HEK293 (cell line): ENCODE results near the gene CALCOCO1.
A peak's percentile ranks its signal among the peaks of the same experiment; 100 is the strongest.

Experiments used
- GLIS2 ChIP-seq: fragments of 450-650 bp; formaldehyde crosslinking; IDR thresholded peaks from 2 replicates; pipeline ENCODE4 v1.5.1; 2016; ENCODE audit warnings: missing biosample characterization, missing genetic modification characterization
- RBAK ChIP-seq: fragments of 450-650 bp; formaldehyde crosslinking; IDR thresholded peaks from 2 replicates; pipeline ENCODE4 v1.5.1; 2016; ENCODE audit warnings: missing biosample characterization, missing genetic modification characterization
- SCRT1 ChIP-seq: fragments of 450-650 bp; formaldehyde crosslinking; IDR thresholded peaks from 2 replicates; pipeline ENCODE4 v1.5.1; 2016; ENCODE audit warnings: missing biosample characterization, missing genetic modification characterization, borderline replicate concordance
- ZBTB8A ChIP-seq: fragments of 450-650 bp; formaldehyde crosslinking; IDR thresholded peaks from 2 replicates; pipeline ENCODE4 v1.5.1; 2016; ENCODE audit warnings: missing biosample characterization, missing genetic modification characterization
- ZFP41 ChIP-seq: fragments of 450-650 bp; formaldehyde crosslinking; IDR thresholded peaks from 2 replicates; pipeline ENCODE4 v1.5.1; 2016; ENCODE audit warnings: missing biosample characterization, missing genetic modification characterization, borderline replicate concordance
- ZNF121 ChIP-seq: fragments of 450-650 bp; formaldehyde crosslinking; IDR thresholded peaks from 2 replicates; pipeline ENCODE4 v1.5.1; 2016; ENCODE audit warnings: missing biosample characterization, missing genetic modification characterization
- ZNF132 ChIP-seq: fragments of 450-650 bp; formaldehyde crosslinking; IDR thresholded peaks from 2 replicates; pipeline ENCODE4 v1.5.1; 2017; ENCODE audit warnings: missing biosample characterization, missing genetic modification characterization, borderline replicate concordance
- ZNF133 ChIP-seq: fragments of 450-650 bp; formaldehyde crosslinking; IDR thresholded peaks from 2 replicates; pipeline ENCODE4 v1.5.1; 2016; ENCODE audit warnings: missing biosample characterization, missing genetic modification characterization
- ZNF138 ChIP-seq: fragments of 450-650 bp; formaldehyde crosslinking; IDR thresholded peaks from 2 replicates; pipeline ENCODE4 v1.5.1; 2016; ENCODE audit warnings: missing biosample characterization, missing genetic modification characterization, borderline replicate concordance
- ZNF175 ChIP-seq: fragments of 450-650 bp; formaldehyde crosslinking; IDR thresholded peaks from 2 replicates; pipeline ENCODE4 v1.5.1; 2016; ENCODE audit warnings: missing biosample characterization, missing genetic modification characterization
- ZNF23 ChIP-seq: fragments of 450-650 bp; formaldehyde crosslinking; IDR thresholded peaks from 2 replicates; pipeline ENCODE4 v1.5.1; 2016; ENCODE audit warnings: missing biosample characterization, missing genetic modification characterization, borderline replicate concordance
- ZNF354C ChIP-seq: fragments of 450-650 bp; formaldehyde crosslinking; IDR thresholded peaks from 2 replicates; pipeline ENCODE4 v1.5.1; 2016; ENCODE audit warnings: missing biosample characterization, missing genetic modification characterization, low read depth, borderline replicate concordance
- ZNF549 ChIP-seq: fragments of 450-650 bp; IDR thresholded peaks from 2 replicates; pipeline ENCODE4 v1.5.1; 2018; ENCODE audit warnings: missing biosample characterization, missing genetic modification characterization, mild to moderate bottlenecking, inconsistent platforms, moderate library complexity
- ZNF555 ChIP-seq: fragments of 450-650 bp; formaldehyde crosslinking; conservative IDR thresholded peaks from 2 replicates; pipeline ENCODE4 v1.5.1; 2017; ENCODE audit warnings: missing biosample characterization, mild to moderate bottlenecking, missing genetic modification characterization, inconsistent platforms
- ZNF558 ChIP-seq: fragments of 450-650 bp; formaldehyde crosslinking; IDR thresholded peaks from 2 replicates; pipeline ENCODE4 v1.5.1; 2016; ENCODE audit warnings: missing biosample characterization, missing genetic modification characterization
- ZNF596 ChIP-seq: fragments of 450-650 bp; IDR thresholded peaks from 2 replicates; pipeline ENCODE4 v1.5.0; 2018; ENCODE audit warnings: missing biosample characterization, mild to moderate bottlenecking, missing genetic modification characterization, moderate library complexity
- ZNF747 ChIP-seq: fragments of 450-650 bp; formaldehyde crosslinking; IDR thresholded peaks from 2 replicates; pipeline ENCODE4 v1.5.1; 2016; ENCODE audit warnings: missing biosample characterization, missing genetic modification characterization
- ZNF830 ChIP-seq: fragments of 450-650 bp; IDR thresholded peaks from 2 replicates; pipeline ENCODE4 v1.5.0; 2018; ENCODE audit warnings: missing biosample characterization, missing genetic modification characterization, low read depth, mild to moderate bottlenecking, moderate library complexity
- ZSCAN30 ChIP-seq: fragments of 450-650 bp; IDR thresholded peaks from 2 replicates; pipeline ENCODE4 v1.5.1; 2018; ENCODE audit warnings: missing biosample characterization, mild to moderate bottlenecking, missing genetic modification characterization, moderate library complexity
- ZXDB ChIP-seq: fragments of 450-650 bp; formaldehyde crosslinking; IDR thresholded peaks from 2 replicates; pipeline ENCODE4 v1.5.1; 2016; ENCODE audit warnings: missing biosample characterization, missing genetic modification characterization
- TF ChIP-seq, protein P1 (sequence below): fragments of 450-650 bp; formaldehyde crosslinking; IDR thresholded peaks from 2 replicates; pipeline ENCODE4 v1.5.1; 2016; ENCODE audit warnings: missing biosample characterization, missing genetic modification characterization
- TF ChIP-seq, protein P2 (sequence below): fragments of 450-650 bp; formaldehyde crosslinking; IDR thresholded peaks from 2 replicates; pipeline ENCODE4 v1.5.1; 2016; ENCODE audit warnings: missing biosample characterization, missing genetic modification characterization
- TF ChIP-seq, protein P3 (sequence below): fragments of 450-650 bp; IDR thresholded peaks from 2 replicates; pipeline ENCODE4 v1.5.1; 2018; ENCODE audit warnings: missing biosample characterization, missing genetic modification characterization
- TF ChIP-seq, protein P4 (sequence below): fragments of 450-650 bp; formaldehyde crosslinking; IDR thresholded peaks from 2 replicates; pipeline ENCODE4 v1.5.1; 2017; ENCODE audit warnings: missing biosample characterization, missing genetic modification characterization
- TF ChIP-seq, protein P5 (sequence below): fragments of 450-650 bp; formaldehyde crosslinking; IDR thresholded peaks from 2 replicates; pipeline ENCODE4 v1.5.1; 2016; ENCODE audit warnings: missing biosample characterization, missing genetic modification characterization
- TF ChIP-seq, protein P6 (sequence below): fragments of 450-650 bp; formaldehyde crosslinking; IDR thresholded peaks from 2 replicates; pipeline ENCODE4 v1.5.1; 2017; ENCODE audit warnings: missing biosample characterization, missing genetic modification characterization
- TF ChIP-seq, protein P7 (sequence below): fragments of 450-650 bp; formaldehyde crosslinking; IDR thresholded peaks from 2 replicates; pipeline ENCODE4 v1.5.1; 2016; ENCODE audit warnings: missing biosample characterization, missing genetic modification characterization

CALCOCO1 gene

DNA sequence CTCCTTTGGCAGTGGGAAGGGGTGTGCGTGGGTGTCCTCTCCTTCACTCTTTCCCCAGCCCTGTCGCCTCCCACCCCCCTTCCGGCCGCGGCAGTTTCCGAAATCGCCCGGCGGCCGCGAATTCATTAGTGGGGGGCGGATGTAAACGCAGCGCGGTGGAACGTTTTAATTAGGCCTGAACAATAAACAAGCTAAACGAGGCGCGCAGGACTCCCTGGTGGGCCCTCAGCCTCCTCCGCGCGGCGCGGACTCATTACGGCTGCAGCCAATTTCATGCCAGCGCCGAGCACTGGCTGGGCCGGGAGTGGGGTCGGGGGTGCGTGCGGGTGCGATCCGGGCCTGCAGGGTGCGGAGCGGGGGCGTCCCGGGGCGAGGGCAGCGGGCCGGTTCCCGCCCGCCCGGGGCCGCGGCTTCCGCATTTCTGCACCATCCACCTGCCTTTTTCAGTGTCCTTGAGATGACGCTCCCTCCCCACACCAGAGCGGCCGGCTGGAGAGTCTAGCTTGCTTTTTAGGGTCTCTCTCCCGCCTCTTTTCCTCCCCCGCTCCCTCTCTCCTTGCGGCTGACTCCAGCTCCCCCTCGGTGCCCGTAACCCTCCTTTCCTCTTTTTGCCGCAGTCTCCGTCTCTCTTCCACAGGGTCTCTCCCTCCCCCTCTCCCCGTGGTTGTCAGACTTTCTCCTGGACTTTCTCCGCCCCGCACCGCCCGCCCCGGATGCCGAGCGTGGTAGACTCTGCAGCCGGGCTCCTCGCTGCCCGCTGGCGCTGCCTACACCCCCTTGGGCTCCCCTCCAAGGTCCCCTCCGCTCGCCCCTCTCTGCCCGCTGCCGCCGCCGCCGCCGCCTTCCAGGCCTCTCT lies 24.3 kb upstream of the CALCOCO1 start, which contains the start of gene CISTR (continued):
- no peak for TF ChIP-seq ZNF138
- TF ChIP-seq GLIS2 (tag by site-specific recombination), result no peak
- TF ChIP-seq, protein P1, sequence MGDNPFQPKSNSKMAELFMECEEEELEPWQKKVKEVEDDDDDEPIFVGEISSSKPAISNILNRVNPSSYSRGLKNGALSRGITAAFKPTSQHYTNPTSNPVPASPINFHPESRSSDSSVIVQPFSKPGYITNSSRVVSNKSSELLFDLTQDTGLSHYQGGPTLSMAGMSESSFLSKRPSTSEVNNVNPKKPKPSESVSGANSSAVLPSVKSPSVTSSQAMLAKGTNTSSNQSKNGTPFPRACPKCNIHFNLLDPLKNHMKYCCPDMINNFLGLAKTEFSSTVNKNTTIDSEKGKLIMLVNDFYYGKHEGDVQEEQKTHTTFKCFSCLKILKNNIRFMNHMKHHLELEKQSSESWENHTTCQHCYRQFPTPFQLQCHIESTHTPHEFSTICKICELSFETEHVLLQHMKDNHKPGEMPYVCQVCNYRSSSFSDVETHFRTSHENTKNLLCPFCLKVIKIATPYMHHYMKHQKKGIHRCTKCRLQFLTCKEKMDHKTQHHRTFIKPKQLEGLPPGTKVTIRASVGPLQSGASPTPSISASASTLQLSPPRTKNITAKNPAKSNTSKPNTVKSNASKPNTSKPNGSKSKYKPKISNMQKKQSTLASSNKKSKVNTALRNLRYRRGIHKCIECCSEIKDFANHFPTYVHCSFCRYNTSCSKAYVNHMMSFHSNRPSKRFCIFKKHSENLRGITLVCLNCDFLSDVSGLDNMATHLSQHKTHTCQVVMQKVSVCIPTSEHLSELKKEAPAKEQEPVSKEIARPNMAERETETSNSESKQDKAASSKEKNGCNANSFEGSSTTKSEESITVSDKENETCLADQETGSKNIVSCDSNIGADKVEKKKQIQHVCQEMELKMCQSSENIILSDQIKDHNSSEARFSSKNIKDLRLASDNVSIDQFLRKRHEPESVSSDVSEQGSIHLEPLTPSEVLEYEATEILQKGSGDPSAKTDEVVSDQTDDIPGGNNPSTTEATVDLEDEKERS, result no peak
- no peak for TF ChIP-seq ZNF549 (tag by site-specific recombination)
- TF ChIP-seq, protein P2, sequence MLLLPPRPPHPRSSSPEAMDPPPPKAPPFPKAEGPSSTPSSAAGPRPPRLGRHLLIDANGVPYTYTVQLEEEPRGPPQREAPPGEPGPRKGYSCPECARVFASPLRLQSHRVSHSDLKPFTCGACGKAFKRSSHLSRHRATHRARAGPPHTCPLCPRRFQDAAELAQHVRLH (tag by site-specific recombination), result no peak
- TF ChIP-seq ZNF175 (tag by site-specific recombination), result no peak
- no peak for TF ChIP-seq ZNF555
- TF ChIP-seq, protein P3, sequence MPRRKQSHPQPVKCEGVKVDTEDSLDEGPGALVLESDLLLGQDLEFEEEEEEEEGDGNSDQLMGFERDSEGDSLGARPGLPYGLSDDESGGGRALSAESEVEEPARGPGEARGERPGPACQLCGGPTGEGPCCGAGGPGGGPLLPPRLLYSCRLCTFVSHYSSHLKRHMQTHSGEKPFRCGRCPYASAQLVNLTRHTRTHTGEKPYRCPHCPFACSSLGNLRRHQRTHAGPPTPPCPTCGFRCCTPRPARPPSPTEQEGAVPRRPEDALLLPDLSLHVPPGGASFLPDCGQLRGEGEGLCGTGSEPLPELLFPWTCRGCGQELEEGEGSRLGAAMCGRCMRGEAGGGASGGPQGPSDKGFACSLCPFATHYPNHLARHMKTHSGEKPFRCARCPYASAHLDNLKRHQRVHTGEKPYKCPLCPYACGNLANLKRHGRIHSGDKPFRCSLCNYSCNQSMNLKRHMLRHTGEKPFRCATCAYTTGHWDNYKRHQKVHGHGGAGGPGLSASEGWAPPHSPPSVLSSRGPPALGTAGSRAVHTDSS (tag by site-specific recombination), result no peak
- TF ChIP-seq, protein P4, sequence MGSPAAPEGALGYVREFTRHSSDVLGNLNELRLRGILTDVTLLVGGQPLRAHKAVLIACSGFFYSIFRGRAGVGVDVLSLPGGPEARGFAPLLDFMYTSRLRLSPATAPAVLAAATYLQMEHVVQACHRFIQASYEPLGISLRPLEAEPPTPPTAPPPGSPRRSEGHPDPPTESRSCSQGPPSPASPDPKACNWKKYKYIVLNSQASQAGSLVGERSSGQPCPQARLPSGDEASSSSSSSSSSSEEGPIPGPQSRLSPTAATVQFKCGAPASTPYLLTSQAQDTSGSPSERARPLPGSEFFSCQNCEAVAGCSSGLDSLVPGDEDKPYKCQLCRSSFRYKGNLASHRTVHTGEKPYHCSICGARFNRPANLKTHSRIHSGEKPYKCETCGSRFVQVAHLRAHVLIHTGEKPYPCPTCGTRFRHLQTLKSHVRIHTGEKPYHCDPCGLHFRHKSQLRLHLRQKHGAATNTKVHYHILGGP (tag by site-specific recombination), result no peak
- TF ChIP-seq ZSCAN30 (tag by site-specific recombination), result no peak
- no peak for TF ChIP-seq ZNF558 (tag by site-specific recombination)
- no peak for TF ChIP-seq ZNF747
- TF ChIP-seq ZNF830, result no peak
- TF ChIP-seq, protein P5, sequence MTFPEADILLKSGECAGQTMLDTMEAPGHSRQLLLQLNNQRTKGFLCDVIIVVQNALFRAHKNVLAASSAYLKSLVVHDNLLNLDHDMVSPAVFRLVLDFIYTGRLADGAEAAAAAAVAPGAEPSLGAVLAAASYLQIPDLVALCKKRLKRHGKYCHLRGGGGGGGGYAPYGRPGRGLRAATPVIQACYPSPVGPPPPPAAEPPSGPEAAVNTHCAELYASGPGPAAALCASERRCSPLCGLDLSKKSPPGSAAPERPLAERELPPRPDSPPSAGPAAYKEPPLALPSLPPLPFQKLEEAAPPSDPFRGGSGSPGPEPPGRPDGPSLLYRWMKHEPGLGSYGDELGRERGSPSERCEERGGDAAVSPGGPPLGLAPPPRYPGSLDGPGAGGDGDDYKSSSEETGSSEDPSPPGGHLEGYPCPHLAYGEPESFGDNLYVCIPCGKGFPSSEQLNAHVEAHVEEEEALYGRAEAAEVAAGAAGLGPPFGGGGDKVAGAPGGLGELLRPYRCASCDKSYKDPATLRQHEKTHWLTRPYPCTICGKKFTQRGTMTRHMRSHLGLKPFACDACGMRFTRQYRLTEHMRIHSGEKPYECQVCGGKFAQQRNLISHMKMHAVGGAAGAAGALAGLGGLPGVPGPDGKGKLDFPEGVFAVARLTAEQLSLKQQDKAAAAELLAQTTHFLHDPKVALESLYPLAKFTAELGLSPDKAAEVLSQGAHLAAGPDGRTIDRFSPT, result no peak
- no peak for TF ChIP-seq ZFP41 (tag by site-specific recombination)
- TF ChIP-seq ZNF354C, result no peak
- TF ChIP-seq RBAK (tag by site-specific recombination), result no peak
- TF ChIP-seq SCRT1 (tag by site-specific recombination), result no peak
- no peak for TF ChIP-seq ZXDB
- TF ChIP-seq ZNF121, result no peak
- TF ChIP-seq ZNF132, result no peak
- TF ChIP-seq, protein P6, sequence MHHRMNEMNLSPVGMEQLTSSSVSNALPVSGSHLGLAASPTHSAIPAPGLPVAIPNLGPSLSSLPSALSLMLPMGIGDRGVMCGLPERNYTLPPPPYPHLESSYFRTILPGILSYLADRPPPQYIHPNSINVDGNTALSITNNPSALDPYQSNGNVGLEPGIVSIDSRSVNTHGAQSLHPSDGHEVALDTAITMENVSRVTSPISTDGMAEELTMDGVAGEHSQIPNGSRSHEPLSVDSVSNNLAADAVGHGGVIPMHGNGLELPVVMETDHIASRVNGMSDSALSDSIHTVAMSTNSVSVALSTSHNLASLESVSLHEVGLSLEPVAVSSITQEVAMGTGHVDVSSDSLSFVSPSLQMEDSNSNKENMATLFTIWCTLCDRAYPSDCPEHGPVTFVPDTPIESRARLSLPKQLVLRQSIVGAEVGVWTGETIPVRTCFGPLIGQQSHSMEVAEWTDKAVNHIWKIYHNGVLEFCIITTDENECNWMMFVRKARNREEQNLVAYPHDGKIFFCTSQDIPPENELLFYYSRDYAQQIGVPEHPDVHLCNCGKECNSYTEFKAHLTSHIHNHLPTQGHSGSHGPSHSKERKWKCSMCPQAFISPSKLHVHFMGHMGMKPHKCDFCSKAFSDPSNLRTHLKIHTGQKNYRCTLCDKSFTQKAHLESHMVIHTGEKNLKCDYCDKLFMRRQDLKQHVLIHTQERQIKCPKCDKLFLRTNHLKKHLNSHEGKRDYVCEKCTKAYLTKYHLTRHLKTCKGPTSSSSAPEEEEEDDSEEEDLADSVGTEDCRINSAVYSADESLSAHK, result no peak
- TF ChIP-seq, protein P7, sequence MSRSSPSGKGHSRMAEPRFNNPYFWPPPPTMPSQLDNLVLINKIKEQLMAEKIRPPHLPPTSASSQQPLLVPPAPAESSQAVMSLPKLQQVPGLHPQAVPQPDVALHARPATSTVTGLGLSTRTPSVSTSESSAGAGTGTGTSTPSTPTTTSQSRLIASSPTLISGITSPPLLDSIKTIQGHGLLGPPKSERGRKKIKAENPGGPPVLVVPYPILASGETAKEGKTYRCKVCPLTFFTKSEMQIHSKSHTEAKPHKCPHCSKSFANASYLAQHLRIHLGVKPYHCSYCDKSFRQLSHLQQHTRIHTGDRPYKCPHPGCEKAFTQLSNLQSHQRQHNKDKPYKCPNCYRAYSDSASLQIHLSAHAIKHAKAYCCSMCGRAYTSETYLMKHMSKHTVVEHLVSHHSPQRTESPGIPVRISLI (tag by site-specific recombination), result no peak
- no peak for TF ChIP-seq ZNF133 (tag by site-specific recombination)
- TF ChIP-seq ZNF23 (tag by site-specific recombination), result no peak
- 0 out of 2 replicates have a peak, but pooled peaks have one; percentile 12 for TF ChIP-seq ZBTB8A (tag by site-specific recombination)
- TF ChIP-seq ZNF596, result no peak
